Cardiac fibroblast (primary cell): Measurements from ENCODE around the gene APBA2.

ENCODE experiments used
- DNase-seq, 2 donors: peaks; one replicate each; pipeline versions ENCODE4 v3.0.0 to v3.0.0-alpha.2; 2010; ENCODE audit warnings: low read depth in 2 of 2
- H3K4me3 ChIP-seq, 2 donors: replicated peaks in 1 of 2; 1 replicate in 1 of 2; 2 replicates in 1 of 2; pipeline ENCODE4 v1.5.1; 2011; ENCODE audit warnings: low read depth in 2 of 2, low read length in 2 of 2, mild to moderate bottlenecking in 2 of 2, moderate library complexity in 1 of 2
- CTCF ChIP-seq: IDR thresholded peaks from one replicate; pipeline ENCODE4 v1.5.1; 2011; ENCODE audit warnings: low read depth, mild to moderate bottlenecking, low read length, inconsistent platforms

APBA2 gene

DNA sequence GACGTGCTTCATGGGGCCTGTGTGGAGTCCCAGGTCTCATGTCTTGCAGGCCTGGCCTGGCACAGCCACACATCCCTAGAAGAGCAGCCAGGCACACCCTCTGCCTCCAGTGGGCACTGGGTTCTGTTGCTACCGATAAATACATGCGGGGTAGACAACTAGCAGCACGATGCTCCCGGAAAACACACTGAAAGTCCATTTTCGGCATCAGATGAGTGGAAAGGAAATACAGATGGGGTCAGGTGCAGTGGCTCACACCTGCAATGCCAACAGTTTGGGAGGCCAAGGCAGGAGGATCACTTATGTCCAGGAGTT lies 218.7 kb downstream of the APBA2 start:
- no peak overlapping the region for H3K4me3 ChIP-seq
- DNase-seq, result no peak
- TF ChIP-seq CTCF, result no peak

DNA sequence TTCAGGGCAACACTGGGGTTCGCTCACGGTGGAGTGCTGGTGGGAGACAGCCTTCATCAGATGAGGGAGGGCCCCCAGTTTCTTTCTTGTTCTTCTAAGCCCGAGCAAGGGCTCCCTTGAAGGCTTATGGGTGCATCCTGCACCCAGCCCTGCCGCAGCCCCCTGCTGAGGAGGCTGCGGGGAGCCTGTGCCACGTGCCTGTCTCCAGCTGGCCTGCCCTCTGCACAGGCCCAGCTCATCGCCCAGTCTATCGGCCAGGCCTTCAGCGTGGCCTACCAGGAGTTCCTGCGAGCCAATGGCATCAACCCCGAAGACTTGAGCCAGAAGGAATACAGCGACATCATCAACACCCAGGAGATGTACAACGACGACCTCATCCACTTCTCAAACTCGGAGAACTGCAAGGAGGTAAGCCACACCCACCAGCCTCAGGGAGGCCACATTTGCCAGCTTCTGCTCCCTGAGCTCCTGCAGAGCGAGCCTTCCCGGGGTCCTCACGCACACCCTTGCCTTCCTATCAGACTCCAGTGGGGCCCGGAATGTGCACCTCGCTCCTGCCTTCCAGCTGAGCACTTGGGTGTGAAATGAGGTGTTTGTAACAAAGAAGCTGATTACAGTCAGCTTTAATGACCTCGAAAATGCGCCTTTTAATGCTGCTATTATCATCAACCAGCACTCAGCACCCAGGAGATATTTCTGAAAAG lies 219.5 kb downstream of the APBA2 start:
- TF ChIP-seq CTCF, result no peak
- no peak for DNase-seq
- H3K4me3 ChIP-seq, result no peak overlapping the region

DNA sequence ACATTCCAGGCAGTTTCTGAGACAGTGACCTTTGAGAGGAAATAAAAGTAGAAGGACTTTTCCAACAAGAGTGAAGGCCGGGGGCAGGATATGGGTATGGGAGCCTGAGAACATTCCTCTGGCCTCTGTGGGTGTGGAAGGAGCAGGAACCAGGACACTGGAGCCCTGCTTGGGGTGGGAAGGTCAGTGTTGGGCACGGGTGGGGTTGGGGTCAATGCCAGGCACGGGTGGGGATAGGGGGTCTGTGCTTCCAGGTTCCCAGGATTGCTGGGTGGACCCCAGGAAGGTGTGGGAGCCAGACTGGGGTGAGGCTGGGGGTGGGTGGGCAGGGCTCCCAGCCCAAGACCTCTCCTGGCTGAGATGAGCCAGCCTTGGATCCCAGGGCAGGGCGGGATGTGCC lies 220.3 kb downstream of the APBA2 start:
- no peak for TF ChIP-seq CTCF
- H3K4me3 ChIP-seq, result no peak overlapping the region
- no peak for DNase-seq

DNA sequence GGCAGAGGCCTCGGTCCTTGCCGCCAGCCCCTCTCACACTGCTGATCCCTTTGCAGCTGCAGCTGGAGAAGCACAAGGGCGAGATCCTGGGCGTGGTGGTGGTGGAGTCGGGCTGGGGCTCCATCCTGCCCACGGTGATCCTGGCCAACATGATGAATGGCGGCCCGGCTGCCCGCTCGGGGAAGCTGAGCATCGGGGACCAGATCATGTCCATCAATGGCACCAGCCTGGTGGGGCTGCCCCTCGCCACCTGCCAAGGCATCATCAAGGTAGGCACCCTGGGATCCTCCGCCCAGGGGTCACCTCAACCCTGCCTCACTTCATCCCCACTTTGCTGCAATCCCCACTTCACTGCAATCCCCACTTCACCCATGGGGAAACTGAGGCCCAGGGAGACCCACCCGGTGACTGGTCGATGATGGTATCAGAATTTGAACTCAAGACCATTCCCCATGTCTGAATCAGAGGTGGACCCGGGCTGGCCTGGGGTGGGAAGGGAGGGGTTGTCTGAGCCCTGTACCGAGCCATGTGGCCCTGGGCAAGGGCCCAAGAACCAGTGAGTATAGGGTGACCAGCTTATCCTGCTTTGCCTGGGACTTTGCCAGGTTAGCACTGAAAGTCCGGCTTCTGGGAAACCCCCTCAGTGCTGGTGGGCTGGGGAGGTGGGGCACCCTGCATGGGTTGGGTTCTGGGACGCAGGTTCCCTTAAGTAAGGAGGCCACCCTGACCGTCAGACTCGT lies 220.9 kb downstream of the APBA2 start:
- no peak overlapping the region for H3K4me3 ChIP-seq
- TF ChIP-seq CTCF, result no peak
- DNase-seq, result peak in 1 of 2 donors; percentile 24

GRCh38 chr15:29107291-29107890 lies 221.6 kb downstream of the APBA2 start:
- TF ChIP-seq CTCF, result no peak

DNA sequence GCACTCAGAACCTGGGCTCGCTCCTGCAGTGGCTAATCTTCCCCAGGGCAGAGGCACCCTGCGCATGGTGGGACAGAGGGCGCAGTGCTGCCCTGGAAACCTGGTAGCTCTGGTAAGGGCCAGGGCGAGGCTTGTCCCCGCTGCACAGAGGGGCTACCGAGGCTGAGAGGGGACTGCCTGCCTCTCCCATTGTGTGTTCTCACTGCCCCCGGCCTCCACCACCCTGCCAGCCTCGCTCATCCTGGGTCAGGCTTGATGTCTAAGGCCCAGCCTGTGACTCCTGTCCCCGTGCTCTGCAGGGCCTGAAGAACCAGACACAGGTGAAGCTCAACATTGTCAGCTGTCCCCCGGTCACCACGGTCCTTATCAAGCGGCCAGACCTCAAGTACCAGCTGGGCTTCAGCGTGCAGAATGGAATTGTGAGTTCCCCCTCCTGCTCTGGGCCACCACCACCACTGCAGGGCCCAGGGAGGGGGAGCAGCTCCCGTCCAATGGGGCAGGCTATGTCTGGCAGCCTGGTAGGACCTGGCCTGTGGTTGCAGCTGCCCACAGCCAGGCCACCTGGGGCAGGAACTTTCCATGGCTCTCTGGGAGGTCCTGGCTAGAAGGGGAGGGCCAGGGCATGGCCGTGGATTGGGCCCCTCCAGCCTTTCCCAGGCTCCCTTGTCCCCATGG lies 222.3 kb downstream of the APBA2 start:
- H3K4me3 ChIP-seq, result no peak overlapping the region
- DNase-seq, result no peak
- TF ChIP-seq CTCF, result no peak

More at GRCh38 chr15:29107291-29107890, 221.6 kb downstream of the APBA2 start:
- no peak overlapping the region for H3K4me3 ChIP-seq
- no peak for DNase-seq
